Activated CD4-positive, alpha-beta T cell treated with anti-CD3 and anti-CD28 coated beads, Interleukin-2, amount 50 U/mL, for 4 hours (primary cell): ENCODE measurements around the gene ZNF280B.
"Not testable (repeated sequence)": the region's sequence is repeated elsewhere in the genome, so short reads cannot be mapped to it uniquely, and the experiment has no call there.

Experiments used
- DNase-seq, 2 experiments: peaks; one replicate each; pipeline ENCODE4 v3.0.0-alpha.2; 2020

Gene ZNF280B

DNA sequence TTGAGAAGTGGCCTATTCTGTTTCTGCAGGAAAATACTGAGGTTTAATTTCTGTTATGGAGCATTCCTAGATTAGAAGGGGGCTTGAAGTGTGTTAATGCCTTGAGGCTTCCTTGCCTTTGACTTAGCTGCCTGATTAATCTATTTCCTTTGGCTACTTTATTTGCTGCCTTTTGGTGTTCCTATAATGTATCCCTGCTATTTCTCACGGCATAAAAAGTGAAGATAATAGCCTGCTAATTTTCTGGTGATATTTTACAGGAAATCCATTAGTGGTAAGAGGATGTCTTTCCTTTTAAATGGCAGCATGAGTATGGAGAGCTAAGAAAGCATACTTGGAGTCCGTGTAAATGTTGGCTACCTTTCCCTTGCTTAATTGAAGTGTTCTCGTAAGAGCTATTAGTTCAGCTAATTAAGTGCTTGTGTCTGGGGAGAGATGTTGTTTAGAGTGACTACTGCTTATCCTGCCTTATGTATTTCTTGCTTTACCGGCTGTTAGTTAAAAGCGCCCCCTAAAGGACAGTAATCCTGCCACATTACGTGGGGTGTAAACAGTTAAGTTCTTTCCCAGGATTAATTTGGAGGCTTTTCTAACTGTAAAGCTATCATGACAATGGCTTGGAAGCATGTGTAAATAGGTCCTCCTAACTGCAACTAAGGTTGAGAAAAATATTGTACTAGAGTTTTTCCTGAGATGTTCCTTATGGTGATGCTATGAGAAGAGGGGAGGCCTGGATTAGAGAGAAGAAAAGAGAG is 45.6 kb downstream of the ZNF280B start:
- no peak for DNase-seq

DNA sequence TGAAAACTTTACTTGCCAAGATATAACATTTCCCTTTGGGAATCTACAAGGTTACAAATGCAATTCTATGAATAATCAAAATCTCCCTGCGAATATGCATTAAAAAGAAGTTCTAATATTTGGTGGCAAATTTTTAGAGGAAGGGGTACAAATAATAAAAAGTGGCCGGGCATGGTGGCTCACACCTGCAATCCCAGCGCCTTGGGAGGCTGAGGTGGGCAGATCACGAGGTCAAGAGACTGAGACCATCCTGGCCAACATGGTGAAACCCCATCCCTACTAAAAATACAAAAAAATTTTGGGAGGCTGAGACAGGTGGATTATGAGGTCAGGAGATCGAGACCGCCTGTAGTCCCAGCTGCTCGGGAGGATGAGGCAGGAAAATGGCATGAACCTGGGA is 47.0 kb downstream of the ZNF280B start:
- DNase-seq: no peak

- DNase-seq: no peak
These were observed 47.4 kb downstream of the ZNF280B start for GRCh38 chr22:22461111-22461510.

GRCh38 chr22:22460635-22461034 is 47.9 kb downstream of the ZNF280B start:
- DNase-seq: no peak

DNA sequence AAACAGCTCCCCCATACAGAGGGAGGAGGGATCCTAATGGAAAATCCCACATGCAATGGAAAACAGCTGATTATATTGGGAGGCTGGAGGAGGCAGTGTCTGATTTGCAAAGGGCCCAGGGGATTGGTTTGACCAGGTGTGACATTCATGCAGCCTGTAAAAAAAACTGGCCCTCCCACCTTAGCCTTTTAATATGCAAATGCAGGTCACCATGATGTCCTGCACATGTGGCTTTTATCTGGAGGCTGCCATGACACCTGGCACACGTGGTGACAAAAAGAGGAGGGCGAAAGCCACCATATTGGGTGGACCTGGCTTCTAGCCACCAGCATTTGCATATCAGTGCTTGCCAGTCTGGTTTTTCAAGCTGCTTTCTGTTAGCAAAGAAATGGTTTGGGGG is 48.5 kb downstream of the ZNF280B start:
- DNase-seq: no peak

DNA sequence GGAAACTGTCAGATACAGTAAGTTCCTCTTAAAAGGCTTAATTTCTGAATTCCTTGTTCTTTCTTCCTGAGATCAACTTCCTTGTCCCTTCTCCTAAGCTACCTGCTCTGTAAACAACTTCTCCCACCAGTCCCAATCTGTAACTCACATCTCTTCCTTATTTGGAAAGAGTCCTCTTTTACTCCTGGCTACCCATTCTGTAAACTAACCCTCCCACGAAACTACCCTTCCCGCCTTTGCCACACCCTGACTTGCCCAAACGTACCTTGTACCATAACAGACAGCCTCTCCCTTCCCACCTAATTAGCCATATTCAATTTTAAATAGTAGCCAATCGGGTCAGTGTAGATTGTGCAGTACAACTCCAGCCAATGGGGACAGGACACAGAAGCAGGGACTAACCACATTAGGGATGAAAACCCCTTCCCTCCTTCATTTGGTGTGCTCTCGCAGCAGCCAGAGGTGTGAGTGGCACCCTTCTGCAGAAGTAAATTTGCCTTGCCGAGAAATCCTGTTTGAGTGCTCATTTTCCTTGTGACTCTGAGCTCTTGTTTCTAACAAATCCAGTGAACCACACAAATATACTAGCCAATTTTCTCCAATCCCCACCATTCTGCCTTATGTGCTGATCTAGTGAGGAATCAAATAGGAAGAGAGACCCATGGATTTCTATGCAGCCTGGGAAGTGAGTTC is 49.5 kb downstream of the ZNF280B start:
- DNase-seq: no peak

DNA sequence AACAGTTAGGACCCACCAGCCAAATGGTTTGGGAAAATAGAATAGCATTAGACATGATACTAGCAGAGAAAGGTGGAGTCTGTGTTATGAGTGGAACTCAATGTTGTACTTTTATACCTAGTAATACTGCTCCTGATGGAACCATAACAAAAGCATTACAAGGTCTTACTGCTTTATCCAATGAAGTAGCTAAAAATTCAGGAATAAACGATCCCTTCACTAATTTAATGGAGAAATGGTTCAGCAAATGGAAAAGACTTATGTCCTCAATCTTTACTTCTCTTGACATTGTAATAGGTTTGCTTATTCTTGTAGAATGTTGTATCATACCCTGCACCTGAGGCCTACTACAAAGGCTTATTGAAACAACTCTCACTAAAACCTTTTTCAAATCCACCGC is 50.2 kb downstream of the ZNF280B start:
- DNase-seq: no peak

DNA sequence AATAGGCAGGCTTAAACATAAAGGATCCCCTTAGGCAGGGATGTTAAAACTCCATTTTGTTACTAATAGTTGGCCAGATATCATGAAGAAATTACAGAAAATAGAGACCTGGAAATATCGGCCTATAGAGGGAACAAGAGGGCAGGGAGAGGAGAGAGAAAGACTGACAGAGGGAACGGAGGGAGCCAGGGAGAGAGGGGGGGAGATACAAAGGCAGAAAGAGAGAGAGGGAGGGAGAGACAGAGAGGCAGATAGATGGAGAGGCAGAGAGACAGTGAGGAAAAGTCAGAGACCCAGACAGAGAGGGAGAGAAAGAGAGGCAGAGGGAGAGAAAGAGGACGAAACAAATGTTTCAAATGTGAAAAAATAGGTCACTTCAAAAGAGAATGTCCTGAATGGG is 53.5 kb downstream of the ZNF280B start:
- DNase-seq: no peak

GRCh38 chr22:22452996-22453686 is 55.4 kb downstream of the ZNF280B start:
- no peak for DNase-seq

- DNase-seq: no peak
These were observed 56.3 kb downstream of the ZNF280B start for GRCh38 chr22:22452211-22452610.

DNA sequence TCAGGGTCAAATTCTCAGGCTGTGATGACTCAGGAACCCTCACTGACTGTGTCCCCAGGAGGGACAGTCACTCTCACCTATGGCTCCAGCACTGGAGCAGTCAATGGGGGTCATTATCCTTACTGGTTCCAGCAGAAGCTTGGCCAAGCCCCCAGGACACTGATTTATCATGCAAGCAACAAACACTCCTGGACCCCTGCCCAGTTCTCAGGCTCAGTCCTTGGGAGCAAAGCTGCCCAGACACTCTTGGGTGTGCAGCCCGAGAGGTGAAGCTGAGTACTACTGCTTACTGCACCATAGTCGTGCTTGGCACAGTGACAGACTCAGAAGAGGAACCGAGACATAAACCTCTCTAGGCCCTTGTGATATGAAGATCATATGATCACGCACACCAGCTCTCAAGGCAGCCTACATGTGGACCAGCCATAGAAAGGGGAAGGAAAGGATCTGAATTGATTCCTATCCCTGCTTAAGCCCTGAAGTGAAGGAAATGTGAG is 58.2 kb downstream of the ZNF280B start:
- no peak for DNase-seq

GRCh38 chr22:22449819-22450218 is 58.7 kb downstream of the ZNF280B start:
- DNase-seq: no peak

DNA sequence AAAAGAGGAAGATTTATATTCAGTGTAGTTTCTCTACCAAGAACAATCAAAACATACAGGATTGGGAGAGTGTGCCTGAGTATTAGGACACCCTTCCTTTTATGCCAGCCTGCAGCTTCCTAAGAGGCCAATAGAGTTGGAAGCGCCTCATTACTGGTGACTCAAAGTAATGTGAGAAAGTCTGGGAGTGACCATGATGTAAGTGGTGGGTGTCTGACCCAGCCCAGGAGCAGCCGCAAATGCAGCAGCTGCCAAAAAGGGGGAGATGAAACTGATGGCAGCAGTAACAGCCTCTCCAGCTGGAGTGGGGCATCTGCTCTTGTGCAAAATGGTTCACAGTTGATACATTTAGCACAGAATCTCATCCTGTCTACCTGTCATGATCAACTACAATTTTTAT is 62.0 kb downstream of the ZNF280B start:
- no peak for DNase-seq

DNA sequence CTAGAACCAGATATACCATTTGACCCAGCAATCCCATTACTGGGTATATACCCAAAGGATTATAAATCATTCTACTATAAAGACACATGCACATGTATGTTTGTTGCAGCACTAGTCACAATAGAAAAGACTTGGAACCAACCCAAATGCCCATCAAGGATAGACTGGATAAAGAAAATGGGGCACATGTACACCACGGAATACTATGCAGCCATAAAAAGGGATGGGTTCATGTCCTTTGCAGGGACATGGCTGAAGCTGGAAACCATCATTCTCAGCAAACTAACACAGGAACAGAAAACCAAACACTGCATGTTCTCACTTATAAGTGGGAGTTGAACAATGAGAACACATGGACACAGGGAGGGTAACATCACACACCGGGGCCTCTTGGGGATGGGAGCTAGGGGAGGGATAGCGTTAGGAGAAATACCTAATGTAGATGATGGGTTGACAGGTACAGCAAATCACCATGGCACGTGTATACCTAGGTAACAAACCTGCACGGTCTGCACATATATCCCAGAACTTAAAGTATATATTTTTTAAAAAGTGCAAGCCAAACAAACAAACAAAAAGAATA is 64.4 kb downstream of the ZNF280B start:
- DNase-seq: not testable (repeated sequence)

- no peak for DNase-seq
These were observed 65.4 kb downstream of the ZNF280B start for GRCh38 chr22:22442928-22443709.

GRCh38 chr22:22441626-22442025 is 66.9 kb downstream of the ZNF280B start:
- not testable (repeated sequence) for DNase-seq

DNA sequence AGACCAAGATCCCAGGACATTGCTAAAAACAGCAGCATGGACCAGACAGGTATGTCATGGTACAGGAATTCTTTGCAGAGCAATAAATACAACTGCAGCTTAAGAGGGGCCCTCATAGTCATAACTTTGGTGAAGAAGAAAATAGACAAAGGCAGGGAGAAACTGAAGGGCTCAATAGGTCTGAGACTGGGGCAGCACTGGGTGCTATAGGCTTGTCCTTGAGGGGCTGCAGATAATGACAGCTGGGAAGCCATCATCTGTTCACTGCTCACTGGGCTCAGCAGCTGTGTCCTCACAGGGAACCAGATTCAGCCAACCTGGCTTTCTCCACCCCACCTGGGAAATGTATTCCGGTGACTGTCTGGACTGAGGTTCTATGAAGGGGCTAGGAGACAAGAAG is 68.4 kb downstream of the ZNF280B start:
- no peak for DNase-seq
